ENCODE measurements around the gene CARD14. TPM values are rescaled to one million over a fixed set of nuclear protein-coding genes. Genes with fewer than 3 reads are reported as not detected.

Gene CARD14
- total RNA-seq, 1 experiment from 2014 or later: 16.5 TPM

- H3F3A ChIP-seq (ENCODE audit: insufficient read depth, low read depth): no peaks in the 10 kb centered on the region
- H3K27ac ChIP-seq: no peak overlapping the region
- H3K9me3 ChIP-seq (ENCODE audit: insufficient read depth, low read depth): no peaks in the 10 kb centered on the region
- no peaks in the 10 kb centered on the region for H3K4me1 ChIP-seq (replicated peaks; ENCODE audit: insufficient read depth)
- TF ChIP-seq EZH2 (IDR thresholded peaks at IDR 0.05; ENCODE audit: low read depth): no peak
- no peak for TF ChIP-seq CTCF (conservative IDR thresholded peaks at IDR 0.05)
- no peaks in the 10 kb centered on the region for H3K27me3 ChIP-seq (ENCODE audit: insufficient read depth, low read depth)
- H3K4me3 ChIP-seq: no peak overlapping the region
- CTCF ChIA-PET: no interaction called here
- no peak overlapping the region for H3K4me2 ChIP-seq
- H2AFZ ChIP-seq: no peak overlapping the region
- no peaks in the 10 kb centered on the region for H3K9me2 ChIP-seq (ENCODE audit: insufficient read depth)
- no peak for DNase-seq
- POLR2A ChIA-PET (ENCODE audit: unreplicated experiment): interaction anchor here (0.6 kb wide), 1 partner anchor 54 kb away, joined by 4 read pairs; no protein-coding TSS in a partner anchor
- intact Hi-C loops (cut with micrococcal nuclease; ENCODE audit: unreplicated experiment): no loop called here
- H4K20me1 ChIP-seq (ENCODE audit: insufficient read depth): no peaks in the 10 kb centered on the region
- no peaks in the 10 kb centered on the region for H3K36me3 ChIP-seq (ENCODE audit: low read depth)
- no peaks in the 10 kb centered on the region for H3K79me2 ChIP-seq (ENCODE audit: low read depth)
- no TSS peak for BruUV-seq (replicated peaks)
These were observed 9.3 kb upstream of the CARD14 start for GRCh38 chr17:80160536-80160935.

DNA sequence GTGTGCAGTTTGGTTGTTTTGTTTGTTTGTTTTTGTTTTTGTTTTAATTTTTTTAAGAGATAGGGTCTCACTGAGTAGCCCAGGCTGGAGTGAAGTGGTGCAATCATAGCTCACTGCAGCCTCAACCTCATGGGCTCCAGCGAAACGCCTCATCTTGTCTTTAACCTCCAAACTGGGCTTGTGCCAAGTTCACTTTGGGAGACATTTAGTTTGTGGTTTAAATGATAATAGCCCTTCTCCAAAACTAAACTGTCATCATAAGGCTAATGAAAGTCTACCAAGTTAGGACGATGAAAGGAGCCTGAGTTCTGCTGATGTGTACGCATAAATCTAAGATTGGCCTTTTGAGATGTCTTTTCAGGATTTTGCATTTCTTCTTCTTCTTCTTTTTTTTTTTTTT lies 6.5 kb upstream of the CARD14 start:
- H3F3A ChIP-seq (ENCODE audit: insufficient read depth, low read depth): no peaks in the 10 kb centered on the region
- no peaks in the 10 kb centered on the region for H3K79me2 ChIP-seq (ENCODE audit: low read depth)
- H3K27me3 ChIP-seq (ENCODE audit: insufficient read depth, low read depth): no peaks in the 10 kb centered on the region
- no peaks in the 10 kb centered on the region for H3K9me3 ChIP-seq (ENCODE audit: insufficient read depth, low read depth)
- BruUV-seq (replicated peaks): no TSS peak
- no peak overlapping the region for H3K4me3 ChIP-seq
- no peak overlapping the region for H3K4me2 ChIP-seq
- H3K4me1 ChIP-seq (replicated peaks; ENCODE audit: insufficient read depth): no peaks in the 10 kb centered on the region
- H3K9me2 ChIP-seq (ENCODE audit: insufficient read depth): no peaks in the 10 kb centered on the region
- H4K20me1 ChIP-seq (ENCODE audit: insufficient read depth): no peaks in the 10 kb centered on the region
- no peaks in the 10 kb centered on the region for H3K36me3 ChIP-seq (ENCODE audit: low read depth)
- no peak for DNase-seq
- no peak overlapping the region for H3K27ac ChIP-seq
- no peak overlapping the region for H2AFZ ChIP-seq
- TF ChIP-seq CTCF (conservative IDR thresholded peaks at IDR 0.05) (no peak), EZH2 (IDR thresholded peaks at IDR 0.05; ENCODE audit: low read depth) (no peak)
- intact Hi-C loops (cut with micrococcal nuclease; ENCODE audit: unreplicated experiment): no loop called here
- POLR2A ChIA-PET (ENCODE audit: unreplicated experiment): no interaction called here
- CTCF ChIA-PET: no interaction called here

DNA sequence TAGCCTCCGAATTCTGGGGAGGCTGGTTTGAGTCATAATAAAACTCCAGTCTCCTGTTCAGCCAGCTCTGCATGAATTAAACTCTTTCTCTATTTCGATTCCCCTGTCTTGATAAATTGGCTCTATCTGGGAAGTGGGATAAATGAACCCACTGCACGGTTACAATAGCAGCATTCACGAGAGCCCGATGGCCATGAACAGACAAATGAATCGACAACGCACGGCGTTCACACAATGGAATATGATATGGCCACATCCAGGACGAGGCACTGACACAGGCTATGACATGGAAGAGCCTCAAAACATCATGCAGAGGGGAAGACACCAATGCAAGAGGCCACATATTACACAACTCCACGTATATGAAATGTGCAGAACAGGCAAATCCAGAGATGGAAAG lies 5.6 kb upstream of the CARD14 start:
- Histone ChIP-seq H3K9me2 (ENCODE audit: insufficient read depth) (no peaks in the 10 kb centered on the region), H3K4me1 (replicated peaks; ENCODE audit: insufficient read depth) (peaks cover under 1% of the 10 kb centered on the region; the same call in 1 of the 2 replicates), H3K27ac (no peak overlapping the region), H3K36me3 (ENCODE audit: low read depth) (no peaks in the 10 kb centered on the region), H4K20me1 (ENCODE audit: insufficient read depth) (no peaks in the 10 kb centered on the region), H3F3A (ENCODE audit: insufficient read depth, low read depth) (no peaks in the 10 kb centered on the region), H2AFZ (no peak overlapping the region), H3K4me2 (no peak overlapping the region), H3K79me2 (ENCODE audit: low read depth) (no peaks in the 10 kb centered on the region), H3K4me3 (no peak overlapping the region), H3K27me3 (ENCODE audit: insufficient read depth, low read depth) (no peaks in the 10 kb centered on the region), H3K9me3 (ENCODE audit: insufficient read depth, low read depth) (no peaks in the 10 kb centered on the region)
- TF ChIP-seq EZH2 (IDR thresholded peaks at IDR 0.05; ENCODE audit: low read depth) (no peak), CTCF (conservative IDR thresholded peaks at IDR 0.05) (no peak)
- intact Hi-C loops (cut with micrococcal nuclease; ENCODE audit: unreplicated experiment): no loop called here
- ChIA-PET POLR2A (ENCODE audit: unreplicated experiment) (no interaction called here), CTCF (no interaction called here)
- DNase-seq: no peak
- no TSS peak for BruUV-seq (replicated peaks)

All from PC-9 (cell line).